A673 (cell line): Measurements from ENCODE around the gene IL1B. TPM values are rescaled to one million over a fixed set of nuclear protein-coding genes. Genes with fewer than 3 reads are reported as not detected.

Experiments used
- BruUV-seq: library from RNA; stranded (reverse); fragments of 400-500 nt; replicated peaks from 2 replicates; lab custom pipeline; 2021; lab: Mats Ljungman, UMichigan
- CTCF ChIA-PET: fragments of 300-600 bp; sonication (Branson Sonifier 250); formaldehyde crosslinking; loops from one replicate; lab custom pipeline; 2022; ENCODE audit warnings: antibody characterized with exemption; lab: Charles Lee
- POLR2A ChIA-PET: fragments of 300-600 bp; sonication (Branson Sonifier 250); formaldehyde crosslinking; loops from one replicate; lab custom pipeline; 2022; ENCODE audit warnings: antibody characterized with exemption; ENCODE audit not compliant: low non-redundant PET; lab: Charles Lee
- DNase-seq: peaks from one replicate; pipeline ENCODE4 v3.0.0-alpha.2; 2015; ENCODE audit warnings: low spot score
- H3K27ac ChIP-seq: fragments of 200-600 bp; sonication (generic); 2 replicates; pipeline ENCODE4 v1.5.1; 2016; ENCODE audit warnings: mixed run types, low read depth, mild to moderate bottlenecking, mixed read lengths, antibody characterized with exemption, low read length; ENCODE audit not compliant: poor library complexity, severe bottlenecking
- H3K27me3 ChIP-seq: fragments of 200-600 bp; sonication (generic); replicated peaks from 2 replicates; pipeline ENCODE4 v1.6.1; 2017; ENCODE audit warnings: mixed run types, low read depth, mild to moderate bottlenecking, mixed read lengths, antibody characterized with exemption, low read length; ENCODE audit not compliant: insufficient read depth, poor library complexity
- H3K36me3 ChIP-seq: fragments of 200-600 bp; sonication (generic); 2 replicates; pipeline ENCODE4 v1.6.1; 2016; ENCODE audit warnings: mixed run types, mild to moderate bottlenecking, mixed read lengths, antibody characterized with exemption, low read length; ENCODE audit not compliant: insufficient read depth, poor library complexity, severe bottlenecking
- H3K4me1 ChIP-seq: fragments of 200-600 bp; sonication (generic); 2 replicates; pipeline ENCODE4 v1.6.1; 2017; ENCODE audit warnings: mixed run types, mild to moderate bottlenecking, mixed read lengths, antibody characterized with exemption, low read length; ENCODE audit not compliant: insufficient read depth, poor library complexity, severe bottlenecking
- H3K4me3 ChIP-seq: fragments of 200-600 bp; sonication (generic); 2 replicates; pipeline ENCODE4 v1.5.1; 2016; ENCODE audit warnings: low read depth, mixed run types, mild to moderate bottlenecking, mixed read lengths, low read length; ENCODE audit not compliant: poor library complexity, severe bottlenecking
- H3K9me3 ChIP-seq: fragments of 200-600 bp; sonication (generic); 2 replicates; pipeline ENCODE4 v1.6.1; 2016; ENCODE audit warnings: mixed run types, low read depth, mild to moderate bottlenecking, mixed read lengths, antibody characterized with exemption, low read length; ENCODE audit not compliant: poor library complexity, severe bottlenecking
- EZH2 ChIP-seq: fragments of 200-600 bp; sonication (generic); IDR thresholded peaks from 2 replicates; pipeline ENCODE4 v1.6.1; 2017; ENCODE audit warnings: borderline replicate concordance, low read depth, mild to moderate bottlenecking, mixed read lengths, antibody characterized with exemption, low read length; ENCODE audit not compliant: poor library complexity, severe bottlenecking
- intact Hi-C: fragments of 100-400 bp; cut with micrococcal nuclease; formaldehyde crosslinking; loops from one replicate; pipeline ENCODE4 v1.10.0; 2022; ENCODE audit not compliant: unreplicated experiment
- total RNA-seq: library from RNA; stranded (reverse); gene quantifications from 2 replicates; pipeline ENCODE4 v1.2.3, GENCODE V29; 2021
- TF ChIP-seq, protein P1 (sequence below): fragments of 300-800, 200-600 bp; sonication (generic); conservative IDR thresholded peaks from 2 replicates; pipeline ENCODE4 v1.5.1; 2017; ENCODE audit warnings: low read depth, mild to moderate bottlenecking, antibody characterized with exemption, low read length, moderate library complexity, mixed read lengths

IL1B gene
- total RNA-seq, 1 experiment from 2014 or later, result 2.1 TPM

- H3K27me3 ChIP-seq, result no peaks in the 10 kb centered on the region
- no peaks in the 10 kb centered on the region for H3K9me3 ChIP-seq
- BruUV-seq, result no TSS peak
- intact Hi-C loops, result no loop called here
- ChIA-PET CTCF (no interaction called here), POLR2A (no interaction called here)
- no peaks in the 10 kb centered on the region for H3K36me3 ChIP-seq
- TF ChIP-seq, protein P1, sequence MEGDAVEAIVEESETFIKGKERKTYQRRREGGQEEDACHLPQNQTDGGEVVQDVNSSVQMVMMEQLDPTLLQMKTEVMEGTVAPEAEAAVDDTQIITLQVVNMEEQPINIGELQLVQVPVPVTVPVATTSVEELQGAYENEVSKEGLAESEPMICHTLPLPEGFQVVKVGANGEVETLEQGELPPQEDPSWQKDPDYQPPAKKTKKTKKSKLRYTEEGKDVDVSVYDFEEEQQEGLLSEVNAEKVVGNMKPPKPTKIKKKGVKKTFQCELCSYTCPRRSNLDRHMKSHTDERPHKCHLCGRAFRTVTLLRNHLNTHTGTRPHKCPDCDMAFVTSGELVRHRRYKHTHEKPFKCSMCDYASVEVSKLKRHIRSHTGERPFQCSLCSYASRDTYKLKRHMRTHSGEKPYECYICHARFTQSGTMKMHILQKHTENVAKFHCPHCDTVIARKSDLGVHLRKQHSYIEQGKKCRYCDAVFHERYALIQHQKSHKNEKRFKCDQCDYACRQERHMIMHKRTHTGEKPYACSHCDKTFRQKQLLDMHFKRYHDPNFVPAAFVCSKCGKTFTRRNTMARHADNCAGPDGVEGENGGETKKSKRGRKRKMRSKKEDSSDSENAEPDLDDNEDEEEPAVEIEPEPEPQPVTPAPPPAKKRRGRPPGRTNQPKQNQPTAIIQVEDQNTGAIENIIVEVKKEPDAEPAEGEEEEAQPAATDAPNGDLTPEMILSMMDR, result no peak
- TF ChIP-seq EZH2, result no peak
- no peak for DNase-seq
- no peak overlapping the region for H3K4me3 ChIP-seq
- no peak overlapping the region for H3K27ac ChIP-seq
- H3K4me1 ChIP-seq, result no peaks in the 10 kb centered on the region
Measured at GRCh38 chr2:112824694-112825085, 11.9 kb downstream of the IL1B start.

DNA sequence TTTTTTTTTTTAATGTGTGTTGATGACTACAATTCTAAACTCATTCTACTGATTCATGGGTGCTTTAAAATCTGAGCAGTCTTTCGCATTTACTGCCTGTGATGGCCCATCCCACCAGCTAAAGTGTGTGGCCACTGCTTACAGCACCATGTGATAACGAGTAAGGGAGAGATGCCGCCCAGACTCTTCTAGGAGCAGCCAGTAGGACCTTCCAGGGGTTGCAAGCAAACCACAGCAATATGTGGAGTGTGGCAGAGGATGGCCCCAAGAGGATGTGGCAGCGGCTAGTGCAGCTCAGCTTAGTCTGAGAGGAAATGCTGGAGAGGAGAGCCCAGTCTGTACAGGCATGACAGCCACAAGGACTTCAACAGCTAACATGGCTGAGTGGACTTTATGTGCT, 14.9 kb downstream of the IL1B start:
- ChIA-PET CTCF (interaction anchor here (0.5 kb wide), 1 partner anchor 19 kb away, joined by 4 read pairs; no protein-coding TSS in a partner anchor), POLR2A (no interaction called here)
- Histone ChIP-seq H3K27me3 (no peaks in the 10 kb centered on the region), H3K27ac (no peak overlapping the region), H3K36me3 (no peaks in the 10 kb centered on the region), H3K4me1 (no peaks in the 10 kb centered on the region), H3K9me3 (no peaks in the 10 kb centered on the region), H3K4me3 (no peak overlapping the region)
- intact Hi-C loops, result no loop called here
- no TSS peak for BruUV-seq
- no peak for DNase-seq
- no peak for TF ChIP-seq EZH2
- TF ChIP-seq, protein P1, result no peak

GRCh38 chr2:112821142-112821541, 15.4 kb downstream of the IL1B start:
- POLR2A ChIA-PET, result no interaction called here
- no peaks in the 10 kb centered on the region for H3K4me1 ChIP-seq
- no peaks in the 10 kb centered on the region for H3K27me3 ChIP-seq
- intact Hi-C loops, result no loop called here
- TF ChIP-seq EZH2, result no peak
- TF ChIP-seq, protein P1, result no peak
- no peaks in the 10 kb centered on the region for H3K9me3 ChIP-seq
- CTCF ChIA-PET, result interaction anchor here (0.5 kb wide), 1 partner anchor 18 kb away, joined by 4 read pairs; no protein-coding TSS in a partner anchor
- H3K27ac ChIP-seq, result no peak overlapping the region
- no peak overlapping the region for H3K4me3 ChIP-seq
- DNase-seq, result no peak
- no TSS peak for BruUV-seq
- H3K36me3 ChIP-seq, result no peaks in the 10 kb centered on the region
